Subcutaneous abdominal adipose tissue (tissue), 5 donors: ENCODE data around the gene PKD1L1.

ENCODE experiments used
- H3K27ac ChIP-seq: one replicate; pipeline ENCODE4 v1.7.0; 2013; ENCODE audit warnings: low read depth, mild to moderate bottlenecking, inconsistent platforms, low read length, moderate library complexity
- H3K27me3 ChIP-seq, 5 donors: one replicate each; pipeline ENCODE4 v1.7.0; 2013; ENCODE audit warnings: low read length in 5 of 5, inconsistent platforms in 1 of 5; ENCODE audit not compliant: control insufficient read depth in 5 of 5, insufficient read depth in 4 of 5
- H3K36me3 ChIP-seq, 5 donors: one replicate each; pipeline ENCODE4 v1.7.0; 2013; ENCODE audit warnings: low read length in 5 of 5; ENCODE audit not compliant: control insufficient read depth in 5 of 5, insufficient read depth in 5 of 5
- H3K4me1 ChIP-seq, 5 donors: one replicate each; pipeline ENCODE4 v1.7.0; 2013; ENCODE audit warnings: low read length in 5 of 5, mild to moderate bottlenecking in 3 of 5, moderate library complexity in 1 of 5; ENCODE audit not compliant: control insufficient read depth in 5 of 5, insufficient read depth in 5 of 5
- H3K4me3 ChIP-seq, 5 donors: one replicate each; pipeline ENCODE4 v1.7.0; 2013; ENCODE audit warnings: low read length in 5 of 5, low read depth in 1 of 5
- H3K9ac ChIP-seq, 5 donors: one replicate each; pipeline ENCODE4 v1.7.0; 2013; ENCODE audit warnings: low read length in 5 of 5, mild to moderate bottlenecking in 4 of 5, moderate library complexity in 3 of 5
- H3K9me3 ChIP-seq, 5 donors: one replicate each; pipeline ENCODE4 v1.7.0; 2013; ENCODE audit warnings: low read length in 5 of 5; ENCODE audit not compliant: control insufficient read depth in 5 of 5
- donor health status: healthy.
- donor health status: healthy.
- donor health status: healthy.
- donor health status: healthy.
- donor health status: healthy.

The PKD1L1 gene

DNA sequence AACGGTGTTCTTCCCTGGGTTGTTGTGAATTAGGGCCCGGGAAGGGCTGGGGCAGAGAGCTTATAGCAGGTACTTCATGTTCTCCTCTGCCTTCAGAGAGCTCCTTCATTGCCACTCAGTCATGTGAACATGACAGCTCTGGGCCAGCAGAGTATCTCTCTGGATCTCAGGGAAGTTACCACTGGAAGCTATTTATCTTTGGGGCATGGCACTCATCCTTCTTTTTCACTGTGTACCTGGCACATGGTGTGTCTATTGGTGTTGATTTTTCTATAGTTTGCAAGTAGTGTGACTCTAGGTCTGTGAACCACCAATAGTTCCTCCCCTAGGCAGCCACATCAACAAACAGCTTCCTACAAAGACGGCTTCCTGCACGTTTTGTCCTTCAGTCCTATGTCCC lies 156.6 kb downstream of the PKD1L1 start:
- H3K4me3 ChIP-seq: no peak overlapping the region
- peaks cover 0 to 27% (median 18%) of the 10 kb centered on the region in 5 donors for H3K4me1 ChIP-seq
- H3K27ac ChIP-seq: no peak overlapping the region

DNA sequence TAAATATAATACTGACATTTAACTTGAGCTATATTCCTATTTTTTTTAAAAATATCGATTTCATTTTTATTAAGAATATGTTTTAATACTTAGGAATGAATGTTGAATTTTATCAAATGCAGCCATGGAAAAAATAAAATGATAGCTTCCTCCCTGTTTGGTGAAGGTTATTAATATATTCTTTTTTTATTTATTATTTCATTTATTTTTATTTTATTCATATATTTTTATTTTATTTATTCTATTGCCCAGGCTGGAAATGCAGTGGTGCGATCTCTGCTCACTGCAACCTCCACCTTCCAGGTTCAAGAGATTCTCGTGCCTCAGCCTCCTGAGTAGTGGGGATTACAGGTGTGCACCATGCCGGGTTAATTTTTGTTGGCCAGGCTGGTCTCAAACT lies 160.2 kb downstream of the PKD1L1 start:
- H3K27me3 ChIP-seq: no peaks in the 10 kb centered on the region
- H3K9me3 ChIP-seq: no peaks in the 10 kb centered on the region
- H3K36me3 ChIP-seq: peaks cover 0 to 2% (median 0%) of the 10 kb centered on the region in 5 donors
- no peak overlapping the region for H3K27ac ChIP-seq
- H3K4me1 ChIP-seq: peaks cover 2 to 15% (median 9%) of the 10 kb centered on the region in 5 donors
- no peak overlapping the region for H3K9ac ChIP-seq
- H3K4me3 ChIP-seq: no peak overlapping the region

More for the DNA sequence above, 156.6 kb downstream of the PKD1L1 start:
- H3K36me3 ChIP-seq: no peaks in the 10 kb centered on the region
- no peaks in the 10 kb centered on the region for H3K27me3 ChIP-seq
- no peak overlapping the region for H3K9ac ChIP-seq
- no peaks in the 10 kb centered on the region for H3K9me3 ChIP-seq

DNA sequence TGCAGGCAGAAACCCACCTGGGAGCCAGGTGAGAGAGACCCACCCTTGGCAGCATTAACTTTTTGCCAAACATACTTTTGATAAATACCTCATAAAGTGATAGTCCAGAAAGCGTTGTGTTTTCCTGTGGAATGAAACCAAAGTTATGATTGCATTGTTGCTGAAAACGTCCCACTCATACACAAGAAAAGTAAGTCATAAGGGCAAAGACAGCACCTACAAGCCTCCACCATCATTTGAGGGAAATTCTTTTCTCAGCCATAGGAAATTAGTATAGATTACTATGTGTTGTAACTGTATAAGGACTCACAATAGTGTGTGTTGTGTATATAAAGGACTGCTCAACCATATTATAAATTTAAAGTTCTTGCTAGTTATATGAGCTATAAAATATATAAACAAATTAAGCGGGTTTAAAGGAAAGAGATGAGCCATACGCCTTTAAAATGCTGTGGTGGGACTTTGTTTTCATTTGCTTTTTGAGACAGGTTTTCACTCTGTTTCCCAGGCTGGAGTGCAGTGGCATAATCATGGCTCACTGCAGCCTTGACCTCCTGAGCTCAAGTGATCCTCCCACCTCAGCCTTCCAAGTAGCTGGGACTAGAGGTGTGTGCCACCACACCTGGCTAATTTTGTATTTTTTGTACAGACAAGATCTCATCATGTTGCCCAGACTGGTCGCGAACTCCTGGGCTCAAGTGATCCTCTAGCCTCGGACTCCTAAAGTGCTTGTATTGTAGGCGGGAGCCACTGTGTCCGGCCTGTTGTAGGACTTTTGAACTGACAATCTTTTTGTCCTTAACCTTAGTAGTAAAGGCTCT lies 160.8 kb downstream of the PKD1L1 start:
- Histone ChIP-seq H3K9me3 (no peaks in the 10 kb centered on the region), H3K9ac (no peak overlapping the region), H3K4me1 (peaks cover 2 to 10% (median 8%) of the 10 kb centered on the region in 5 donors), H3K4me3 (no peak overlapping the region), H3K36me3 (peaks cover 0 to 2% (median 0%) of the 10 kb centered on the region in 5 donors), H3K27me3 (no peaks in the 10 kb centered on the region), H3K27ac (peak overlapping the region; percentile 65)

DNA sequence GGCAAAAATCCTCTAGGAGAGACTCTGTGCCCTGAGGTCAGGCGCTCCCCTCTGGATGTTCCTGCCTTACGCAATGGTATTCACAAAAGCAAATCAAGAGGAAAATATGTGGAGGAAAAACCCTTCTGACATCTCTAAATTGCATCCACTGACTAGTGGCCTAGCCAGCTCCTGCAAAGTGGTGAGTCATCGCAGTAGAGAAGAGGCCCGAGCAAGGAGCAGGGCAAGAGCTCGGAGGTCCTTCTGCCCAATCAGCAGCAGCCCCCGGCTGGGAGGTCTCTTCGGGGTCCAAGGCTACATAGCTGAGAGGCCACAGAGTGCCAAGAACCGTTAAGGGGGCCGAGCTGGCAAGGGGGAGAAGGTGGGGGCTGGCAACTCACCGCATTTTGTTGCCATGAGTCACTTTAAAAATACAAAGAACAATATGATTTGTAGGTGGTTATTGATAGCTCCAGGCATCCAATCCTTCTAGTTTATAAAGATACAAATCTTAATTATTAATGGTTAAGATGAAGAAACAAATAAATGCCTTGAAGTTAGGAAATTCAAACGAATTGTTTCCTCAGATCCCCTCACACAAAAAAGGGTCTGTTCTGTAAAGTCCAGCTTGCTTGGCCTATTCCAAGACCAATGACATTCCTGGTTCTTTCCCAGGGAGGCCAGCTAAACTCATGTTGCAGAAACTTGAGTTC lies 161.6 kb downstream of the PKD1L1 start:
- Histone ChIP-seq H3K27ac (peak overlapping the region; percentile 65), H3K9ac (no peak overlapping the region), H3K36me3 (peaks cover 0 to 2% (median 0%) of the 10 kb centered on the region in 5 donors), H3K27me3 (no peaks in the 10 kb centered on the region), H3K9me3 (no peaks in the 10 kb centered on the region), H3K4me1 (peaks cover 2 to 8% (median 3%) of the 10 kb centered on the region in 5 donors), H3K4me3 (no peak overlapping the region)

DNA sequence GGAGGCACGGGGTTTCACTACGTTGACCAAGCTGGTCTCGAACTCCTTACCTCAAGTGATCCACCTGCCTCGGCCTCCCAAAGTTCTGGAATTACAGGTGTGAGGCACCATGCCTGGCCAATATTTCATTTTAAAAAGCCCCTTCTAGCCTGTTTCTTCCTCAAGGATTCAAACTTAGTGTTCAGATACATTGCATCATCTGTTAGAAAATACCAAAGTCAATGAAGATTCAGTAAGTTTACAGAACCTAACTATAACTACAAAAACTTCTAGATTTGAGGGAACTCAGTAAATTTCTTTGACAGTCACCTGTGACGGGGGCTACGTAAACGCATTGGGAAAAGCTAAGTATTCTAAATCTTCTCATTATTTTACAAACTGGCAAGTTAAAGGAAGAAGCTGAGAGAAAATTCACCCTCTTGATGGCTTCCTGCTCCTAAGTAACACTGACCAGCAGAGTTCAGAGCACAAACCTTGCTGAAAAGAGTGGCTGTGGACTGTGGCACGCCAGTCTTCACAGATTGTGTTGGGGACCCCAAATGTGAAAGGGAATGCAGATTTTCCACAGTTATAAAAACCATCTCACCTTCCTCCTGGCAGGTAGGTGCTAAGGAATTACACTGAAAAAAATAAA lies 162.2 kb downstream of the PKD1L1 start:
- Histone ChIP-seq H3K9me3 (no peaks in the 10 kb centered on the region), H3K4me1 (peaks cover 2 to 8% (median 3%) of the 10 kb centered on the region in 5 donors), H3K27me3 (no peaks in the 10 kb centered on the region), H3K9ac (peak overlapping the region in 1 of 5 donors; percentile 47), H3K27ac (peak overlapping the region; percentile 65), H3K4me3 (no peak overlapping the region), H3K36me3 (peaks cover 0 to 2% (median 0%) of the 10 kb centered on the region in 5 donors)

DNA sequence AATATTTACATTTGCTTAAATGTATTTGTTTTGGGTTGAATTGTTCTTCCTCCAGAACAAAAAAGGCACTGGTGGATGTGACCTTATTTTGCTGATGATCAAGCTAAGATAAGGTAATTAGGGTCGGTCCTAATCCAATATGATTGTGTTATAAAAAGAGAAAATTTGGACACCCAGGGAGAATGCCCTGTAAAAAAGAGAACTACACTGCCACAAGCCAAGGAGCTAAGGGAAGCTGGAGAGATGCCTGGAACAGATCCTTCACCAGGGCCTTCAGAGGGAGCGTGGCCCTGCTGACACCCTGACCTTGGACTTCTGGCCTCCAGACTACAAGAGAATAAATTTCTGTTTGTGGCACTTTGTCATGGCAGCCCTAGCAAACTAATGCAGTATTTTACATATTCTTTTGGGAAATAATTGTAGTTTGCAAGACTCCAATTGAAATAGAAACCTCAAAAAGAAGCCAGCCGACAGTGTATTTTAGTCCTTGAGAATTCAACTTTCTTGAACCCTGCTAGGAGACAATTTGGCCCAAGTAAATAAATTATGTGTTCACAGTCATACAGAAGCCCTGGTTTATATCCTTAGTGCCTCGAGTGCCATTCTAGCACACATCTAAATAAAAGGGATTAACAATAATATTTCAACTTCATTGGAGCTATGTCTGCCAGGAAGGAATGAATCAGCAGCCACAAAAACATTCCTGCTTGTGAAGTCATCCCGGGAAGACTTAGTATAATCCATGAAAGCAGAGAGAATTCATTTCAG lies 164.6 kb downstream of the PKD1L1 start:
- no peak overlapping the region for H3K4me3 ChIP-seq
- no peaks in the 10 kb centered on the region for H3K9me3 ChIP-seq
- peak overlapping the region in 1 of 5 donors; percentile 26 for H3K9ac ChIP-seq

DNA sequence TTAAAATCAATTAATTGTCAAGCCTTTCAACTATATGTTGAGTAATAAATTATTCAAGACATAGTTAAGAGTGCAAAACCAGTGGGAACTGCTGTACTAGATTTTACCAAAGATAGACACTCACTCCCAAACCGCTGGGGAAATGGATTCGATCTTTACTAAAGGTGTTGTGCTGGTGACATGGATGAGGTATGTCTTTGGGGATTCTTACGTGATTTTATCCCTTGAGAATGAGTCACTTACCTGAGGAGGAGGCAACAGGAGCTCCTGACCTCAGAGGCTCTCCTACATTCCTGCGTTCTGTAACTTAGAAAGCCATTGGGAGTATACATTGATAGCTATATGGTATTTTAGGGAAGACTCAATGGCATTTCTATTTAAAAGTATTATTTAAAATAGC lies 165.5 kb downstream of the PKD1L1 start:
- Histone ChIP-seq H3K9me3 (peaks cover 0 to 1% (median 0%) of the 10 kb centered on the region in 5 donors), H3K4me1 (peaks cover 2 to 8% (median 3%) of the 10 kb centered on the region in 5 donors), H3K27ac (no peak overlapping the region), H3K36me3 (peaks cover 0 to 2% (median 0%) of the 10 kb centered on the region in 5 donors), H3K4me3 (no peak overlapping the region), H3K27me3 (no peaks in the 10 kb centered on the region), H3K9ac (no peak overlapping the region)

More for the DNA sequence above, 164.6 kb downstream of the PKD1L1 start:
- H3K36me3 ChIP-seq: peaks cover 0 to 2% (median 0%) of the 10 kb centered on the region in 5 donors
- H3K27me3 ChIP-seq: no peaks in the 10 kb centered on the region
- H3K4me1 ChIP-seq: peaks cover 2 to 8% (median 3%) of the 10 kb centered on the region in 5 donors
- peak overlapping the region; percentile 48 for H3K27ac ChIP-seq

DNA sequence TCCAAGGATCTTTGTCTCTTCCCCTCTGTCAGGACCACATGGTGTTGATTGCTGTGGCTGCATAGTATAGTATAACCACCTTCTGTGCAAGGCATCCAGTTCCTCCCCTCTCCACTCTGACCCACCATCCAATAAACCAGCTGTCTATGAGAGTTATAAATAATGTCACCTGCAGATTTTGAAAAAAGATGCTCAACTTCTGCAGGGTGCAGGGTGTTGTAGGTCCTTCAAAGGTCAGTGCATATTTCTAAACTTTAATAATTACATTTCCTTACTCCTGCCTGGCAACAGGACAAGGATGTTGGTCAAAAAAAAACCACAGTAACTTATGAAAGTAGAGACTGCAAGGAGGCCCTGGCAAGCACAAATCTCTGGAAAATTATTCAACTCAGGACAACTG lies 166.2 kb downstream of the PKD1L1 start:
- no peaks in the 10 kb centered on the region for H3K27me3 ChIP-seq
- H3K9me3 ChIP-seq: peaks cover 0 to 7% (median 5%) of the 10 kb centered on the region in 5 donors
- no peak overlapping the region for H3K9ac ChIP-seq
- peaks cover 0 to 2% (median 0%) of the 10 kb centered on the region in 5 donors for H3K36me3 ChIP-seq
- H3K4me3 ChIP-seq: no peak overlapping the region
- no peak overlapping the region for H3K27ac ChIP-seq
- H3K4me1 ChIP-seq: peaks cover 2 to 8% (median 3%) of the 10 kb centered on the region in 5 donors

DNA sequence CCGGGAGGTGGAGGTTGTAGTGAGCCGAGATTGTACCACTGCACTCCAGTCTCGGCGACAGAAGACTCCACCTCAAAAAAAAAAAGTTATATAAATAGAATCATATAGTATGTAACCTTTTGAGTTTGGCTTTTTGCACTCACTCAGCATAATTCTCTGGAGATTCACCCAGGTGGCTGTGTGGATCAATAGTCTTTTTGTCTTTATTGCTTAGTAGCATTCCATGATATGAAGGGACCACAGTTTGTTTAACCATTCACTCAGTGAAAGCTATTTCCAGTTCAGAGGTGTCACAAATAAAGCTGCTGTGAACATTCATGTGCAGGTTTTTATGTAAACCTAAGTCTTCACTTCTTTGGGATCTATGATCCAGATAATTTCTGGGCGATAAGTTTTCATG lies 167.7 kb downstream of the PKD1L1 start:
- Histone ChIP-seq H3K4me3 (no peak overlapping the region), H3K27me3 (no peaks in the 10 kb centered on the region), H3K9me3 (peaks cover 0 to 7% (median 5%) of the 10 kb centered on the region in 5 donors), H3K27ac (no peak overlapping the region), H3K4me1 (peaks cover 0 to 4% (median 2%) of the 10 kb centered on the region in 5 donors), H3K36me3 (peaks cover 0 to 2% (median 0%) of the 10 kb centered on the region in 5 donors), H3K9ac (no peak overlapping the region)
